ENCODE measurements around the gene DLX6.

Gene DLX6

GRCh38 chr7:96995406-96996110, 9.8 kb upstream of the DLX6 start:
- in situ Hi-C loops (cut with MboI; ENCODE audit: low sequenced_read_pairs): no loop called here

- in situ Hi-C loops (cut with MboI; ENCODE audit: low sequenced_read_pairs): no loop called here
Observed at GRCh38 chr7:96996111-96996957, 9.0 kb upstream of the DLX6 start.

GRCh38 chr7:96996958-96997511, 8.3 kb upstream of the DLX6 start:
- in situ Hi-C loops (cut with MboI; ENCODE audit: low sequenced_read_pairs): no loop called here

GRCh38 chr7:96997512-96998032, 7.8 kb upstream of the DLX6 start:
- in situ Hi-C loops (cut with MboI; ENCODE audit: low sequenced_read_pairs): no loop called here

GRCh38 chr7:96998333-96998732, 7.0 kb upstream of the DLX6 start:
- in situ Hi-C loops (cut with MboI; ENCODE audit: low sequenced_read_pairs): no loop called here

- in situ Hi-C loops (cut with MboI; ENCODE audit: low sequenced_read_pairs): no loop called here
Observed at GRCh38 chr7:96998744-96999143, 6.6 kb upstream of the DLX6 start.

- in situ Hi-C loops (cut with MboI; ENCODE audit: low sequenced_read_pairs): no loop called here
Observed at GRCh38 chr7:97001221-97001620, 4.1 kb upstream of the DLX6 start.

GRCh38 chr7:97001656-97002554, 3.4 kb upstream of the DLX6 start:
- in situ Hi-C loops (cut with MboI; ENCODE audit: low sequenced_read_pairs): no loop called here

GRCh38 chr7:97002555-97003261, 2.6 kb upstream of the DLX6 start:
- in situ Hi-C loops (cut with MboI; ENCODE audit: low sequenced_read_pairs): no loop called here

- in situ Hi-C loops (cut with MboI; ENCODE audit: low sequenced_read_pairs): no loop called here
Observed at GRCh38 chr7:97003262-97004246, 1.8 kb upstream of the DLX6 start.

GRCh38 chr7:97004247-97005182, 838 bp upstream of the DLX6 start:
- in situ Hi-C loops (cut with MboI; ENCODE audit: low sequenced_read_pairs): no loop called here

GRCh38 chr7:97006055-97006815, 882 bp downstream of the DLX6 start:
- in situ Hi-C loops (cut with MboI; ENCODE audit: low sequenced_read_pairs): no loop called here

GRCh38 chr7:97006816-97007582, 1.6 kb downstream of the DLX6 start:
- in situ Hi-C loops (cut with MboI; ENCODE audit: low sequenced_read_pairs): no loop called here

- in situ Hi-C loops (cut with MboI; ENCODE audit: low sequenced_read_pairs): no loop called here
Observed at GRCh38 chr7:97007583-97007861, 2.2 kb downstream of the DLX6 start.

GRCh38 chr7:97008275-97008917, 3.0 kb downstream of the DLX6 start:
- in situ Hi-C loops (cut with MboI; ENCODE audit: low sequenced_read_pairs): no loop called here

Measured in hTERT RPE-1 (cell line).